Adrenal gland (tissue), 5 donors: Measurements from ENCODE around the gene SYT15.

Source experiments
- POLR2A ChIP-seq, 2 donors: fragments of 450-650 bp; IDR thresholded peaks; one replicate each; pipeline ENCODE4 v1.6.1; 2017; ENCODE audit warnings: antibody characterized with exemption in 2 of 2, mild to moderate bottlenecking in 2 of 2, moderate library complexity in 1 of 2
- TF ChIP-seq, protein P1 (sequence below), 6 experiments: fragments of 450-650 bp in 4 of 6; fragments of 200-600 bp in 2 of 6; sonication (generic) in 1 of 6; IDR thresholded peaks; 1 replicate in 5 of 6; 2 replicates in 1 of 6; pipeline versions ENCODE4 v1.5.1 to v1.8.0; 2016 to 2021; ENCODE audit warnings: antibody characterized with exemption in 6 of 6, mild to moderate bottlenecking in 2 of 6, moderate library complexity in 1 of 6
- donor health status: DM: no; HTN: no; CAD: no.

DNA sequence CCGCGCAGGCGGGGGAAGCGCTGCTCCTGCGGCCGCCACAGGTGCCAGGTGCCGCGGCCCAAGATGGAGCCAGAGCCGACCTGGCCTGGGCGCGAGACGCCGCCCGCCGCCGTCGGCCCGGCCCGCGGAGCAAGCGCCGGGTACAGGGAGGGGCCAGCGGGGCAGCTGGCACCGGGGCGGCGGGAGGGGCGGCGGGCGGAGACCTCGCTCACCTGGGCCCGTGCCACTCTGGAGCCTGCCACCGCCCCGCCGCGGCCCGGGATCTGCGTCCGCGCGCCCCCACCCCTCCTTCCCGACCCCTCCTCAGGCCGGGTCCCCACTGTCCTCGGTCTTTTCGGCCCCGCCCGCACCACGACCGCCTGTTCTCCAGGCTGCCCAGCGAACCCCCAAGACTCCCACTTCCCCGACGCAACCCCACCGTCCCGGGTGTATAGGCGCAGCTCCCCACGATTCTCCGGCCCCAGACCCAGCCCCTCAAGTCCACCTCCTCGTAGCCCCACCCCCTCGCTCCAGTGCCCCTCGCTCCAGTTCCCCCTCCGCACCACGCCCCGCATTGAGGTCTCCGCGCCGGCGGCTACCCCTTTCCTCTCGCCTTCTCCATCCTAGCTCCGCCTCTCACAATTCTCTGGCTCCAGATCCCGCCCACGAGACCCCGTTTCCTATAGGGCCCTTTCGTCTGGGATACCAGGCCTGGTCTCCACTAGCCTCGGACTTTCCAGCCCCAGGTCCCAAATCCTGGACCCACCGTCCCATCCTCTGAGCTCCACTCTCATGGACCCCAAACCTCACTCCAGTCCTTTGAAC lies 22.2 kb upstream of the SYT15 start, which contains the start of gene GPRIN2:
- TF ChIP-seq, protein P1, sequence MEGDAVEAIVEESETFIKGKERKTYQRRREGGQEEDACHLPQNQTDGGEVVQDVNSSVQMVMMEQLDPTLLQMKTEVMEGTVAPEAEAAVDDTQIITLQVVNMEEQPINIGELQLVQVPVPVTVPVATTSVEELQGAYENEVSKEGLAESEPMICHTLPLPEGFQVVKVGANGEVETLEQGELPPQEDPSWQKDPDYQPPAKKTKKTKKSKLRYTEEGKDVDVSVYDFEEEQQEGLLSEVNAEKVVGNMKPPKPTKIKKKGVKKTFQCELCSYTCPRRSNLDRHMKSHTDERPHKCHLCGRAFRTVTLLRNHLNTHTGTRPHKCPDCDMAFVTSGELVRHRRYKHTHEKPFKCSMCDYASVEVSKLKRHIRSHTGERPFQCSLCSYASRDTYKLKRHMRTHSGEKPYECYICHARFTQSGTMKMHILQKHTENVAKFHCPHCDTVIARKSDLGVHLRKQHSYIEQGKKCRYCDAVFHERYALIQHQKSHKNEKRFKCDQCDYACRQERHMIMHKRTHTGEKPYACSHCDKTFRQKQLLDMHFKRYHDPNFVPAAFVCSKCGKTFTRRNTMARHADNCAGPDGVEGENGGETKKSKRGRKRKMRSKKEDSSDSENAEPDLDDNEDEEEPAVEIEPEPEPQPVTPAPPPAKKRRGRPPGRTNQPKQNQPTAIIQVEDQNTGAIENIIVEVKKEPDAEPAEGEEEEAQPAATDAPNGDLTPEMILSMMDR (IDR thresholded peaks at IDR 0.05): no peak
- no peak for TF ChIP-seq POLR2A (IDR thresholded peaks at IDR 0.05)
